DOHH2 (cell line): ENCODE results near the gene SCYL1.

Source experiments
- CTCF ChIP-seq: fragments of 200-600 bp; sonication (generic); IDR thresholded peaks from one replicate; pipeline ENCODE4 v1.5.1; 2014; ENCODE audit warnings: antibody characterized with exemption, mild to moderate bottlenecking, low read depth, low read length; ENCODE audit not compliant: poor library complexity, severe bottlenecking
- EZH2phosphoT487 ChIP-seq: fragments of 200-600 bp; sonication (generic); IDR thresholded peaks from 2 replicates; pipeline ENCODE4 v1.6.1; 2017; ENCODE audit warnings: borderline replicate concordance, mild to moderate bottlenecking, antibody characterized with exemption, low read length, moderate library complexity, mixed read lengths

GRCh38 chr11:65477149-65477965, 47.5 kb upstream of the SCYL1 start:
- TF ChIP-seq CTCF (no peak), EZH2phosphoT487 (no peak)
